ENCODE measurements around the gene STAU1.

STAU1 gene

GRCh38 chr20:49187851-49188641 is at the start of gene STAU1:
TSS of gene STAU1 (minus strand) at chr20:49188334. CDS start at chr20:49166201, 22,133 bp downstream.
- peak within 1 kb of the TSS; percentile 76 for H3K27ac Mint-ChIP-seq
- no peaks in the 10 kb centered on the region for H3K36me3 Mint-ChIP-seq
- H3K4me3 Mint-ChIP-seq = peak within 1 kb of the TSS; percentile 91
- peak; percentile 93 for ATAC-seq (ENCODE audit: low read depth)
- DNase-seq (ENCODE audit: low spot score in 2 of 2) = peak; percentile 83 to 88
- H3K27me3 Mint-ChIP-seq = no peaks in the 10 kb centered on the region
- no peaks in the 10 kb centered on the region for H3K9me3 Mint-ChIP-seq
- peaks cover 28% of the 10 kb centered on the region for H3K4me1 Mint-ChIP-seq

GRCh38 chr20:49237531-49237930 is 49.4 kb upstream of the STAU1 start:
- peaks cover 39% of the 10 kb centered on the region for H3K36me3 Mint-ChIP-seq
- H3K27me3 Mint-ChIP-seq = no peaks in the 10 kb centered on the region
- peak overlapping the region; percentile 63 for H3K27ac Mint-ChIP-seq
- no peaks in the 10 kb centered on the region for H3K9me3 Mint-ChIP-seq
- no peak for ATAC-seq (ENCODE audit: low read depth)
- no peak for DNase-seq (ENCODE audit: low spot score in 2 of 2)
- H3K4me1 Mint-ChIP-seq = peaks cover 3% of the 10 kb centered on the region
- H3K4me3 Mint-ChIP-seq = no peak overlapping the region

GRCh38 chr20:49236301-49236700 is 48.2 kb upstream of the STAU1 start:
- H3K9me3 Mint-ChIP-seq = no peaks in the 10 kb centered on the region
- no peaks in the 10 kb centered on the region for H3K27me3 Mint-ChIP-seq
- H3K27ac Mint-ChIP-seq = no peak overlapping the region

GRCh38 chr20:49234831-49235230 is 46.7 kb upstream of the STAU1 start:
- Mint-ChIP-seq H3K36me3 (peaks cover 47% of the 10 kb centered on the region), H3K27me3 (no peaks in the 10 kb centered on the region), H3K9me3 (no peaks in the 10 kb centered on the region), H3K27ac (no peak overlapping the region), H3K4me1 (peaks cover 16% of the 10 kb centered on the region), H3K4me3 (no peak overlapping the region)
- no peak for ATAC-seq (ENCODE audit: low read depth)
- no peak for DNase-seq (ENCODE audit: low spot score in 2 of 2)

More at GRCh38 chr20:49236301-49236700, 48.2 kb upstream of the STAU1 start:
- H3K4me1 Mint-ChIP-seq = peaks cover 4% of the 10 kb centered on the region
- no peak for DNase-seq (ENCODE audit: low spot score in 2 of 2)
- no peak for ATAC-seq (ENCODE audit: low read depth)
- no peak overlapping the region for H3K4me3 Mint-ChIP-seq
- H3K36me3 Mint-ChIP-seq = peaks cover 35% of the 10 kb centered on the region

- no peak overlapping the region for H3K4me3 Mint-ChIP-seq
- H3K9me3 Mint-ChIP-seq = no peaks in the 10 kb centered on the region
- H3K36me3 Mint-ChIP-seq = peaks cover 48% of the 10 kb centered on the region
- ATAC-seq (ENCODE audit: low read depth) (no peak), DNase-seq (ENCODE audit: low spot score in 2 of 2) (no peak)
- no peaks in the 10 kb centered on the region for H3K27me3 Mint-ChIP-seq
- H3K4me1 Mint-ChIP-seq = peaks cover 16% of the 10 kb centered on the region
- no peak overlapping the region for H3K27ac Mint-ChIP-seq
Measured at GRCh38 chr20:49233226-49233625, 45.1 kb upstream of the STAU1 start.

GRCh38 chr20:49231471-49231870 is 43.3 kb upstream of the STAU1 start:
- DNase-seq (ENCODE audit: low spot score in 2 of 2) = no peak
- no peaks in the 10 kb centered on the region for H3K9me3 Mint-ChIP-seq
- peaks cover 13% of the 10 kb centered on the region for H3K4me1 Mint-ChIP-seq
- H3K4me3 Mint-ChIP-seq = no peak overlapping the region
- ATAC-seq (ENCODE audit: low read depth) = no peak
- H3K36me3 Mint-ChIP-seq = peaks cover 43% of the 10 kb centered on the region
- peak overlapping the region; percentile 90 for H3K27ac Mint-ChIP-seq
- H3K27me3 Mint-ChIP-seq = no peaks in the 10 kb centered on the region

GRCh38 chr20:49230561-49231133 is 42.5 kb upstream of the STAU1 start:
- peak overlapping the region; percentile 44 for H3K4me3 Mint-ChIP-seq
- ATAC-seq (ENCODE audit: low read depth) (peak; percentile 97), DNase-seq (ENCODE audit: low spot score in 2 of 2) (peak in 1 of 2 donors; percentile 30)
- peaks cover 16% of the 10 kb centered on the region for H3K4me1 Mint-ChIP-seq
- H3K27ac Mint-ChIP-seq = peak overlapping the region; percentile 90
- H3K27me3 Mint-ChIP-seq = no peaks in the 10 kb centered on the region
- H3K36me3 Mint-ChIP-seq = peaks cover 44% of the 10 kb centered on the region
- no peaks in the 10 kb centered on the region for H3K9me3 Mint-ChIP-seq

- no peak overlapping the region for H3K4me3 Mint-ChIP-seq
- peaks cover 17% of the 10 kb centered on the region for H3K4me1 Mint-ChIP-seq
- H3K27me3 Mint-ChIP-seq = no peaks in the 10 kb centered on the region
- no peaks in the 10 kb centered on the region for H3K9me3 Mint-ChIP-seq
- DNase-seq (ENCODE audit: low spot score in 2 of 2) = no peak
- ATAC-seq (ENCODE audit: low read depth) = no peak
- H3K36me3 Mint-ChIP-seq = peaks cover 45% of the 10 kb centered on the region
- H3K27ac Mint-ChIP-seq = peak overlapping the region; percentile 90
Measured at GRCh38 chr20:49230021-49230420, 41.9 kb upstream of the STAU1 start.

GRCh38 chr20:49229381-49229780 is 41.2 kb upstream of the STAU1 start:
- no peak overlapping the region for H3K4me3 Mint-ChIP-seq
- peaks cover 42% of the 10 kb centered on the region for H3K36me3 Mint-ChIP-seq
- ATAC-seq (ENCODE audit: low read depth) = no peak
- peak overlapping the region; percentile 90 for H3K27ac Mint-ChIP-seq
- H3K4me1 Mint-ChIP-seq = peaks cover 17% of the 10 kb centered on the region
- DNase-seq (ENCODE audit: low spot score in 2 of 2) = no peak
- no peaks in the 10 kb centered on the region for H3K27me3 Mint-ChIP-seq
- H3K9me3 Mint-ChIP-seq = no peaks in the 10 kb centered on the region

- Mint-ChIP-seq H3K4me3 (no peak overlapping the region), H3K4me1 (peaks cover 17% of the 10 kb centered on the region), H3K27ac (no peak overlapping the region), H3K27me3 (no peaks in the 10 kb centered on the region), H3K36me3 (peaks cover 41% of the 10 kb centered on the region), H3K9me3 (no peaks in the 10 kb centered on the region)
- no peak for DNase-seq (ENCODE audit: low spot score in 2 of 2)
- no peak for ATAC-seq (ENCODE audit: low read depth)
Measured at GRCh38 chr20:49228676-49229075, 40.5 kb upstream of the STAU1 start.

- H3K27me3 Mint-ChIP-seq = no peaks in the 10 kb centered on the region
- H3K4me1 Mint-ChIP-seq = peaks cover 13% of the 10 kb centered on the region
- no peaks in the 10 kb centered on the region for H3K9me3 Mint-ChIP-seq
- H3K36me3 Mint-ChIP-seq = peaks cover 36% of the 10 kb centered on the region
- no peak overlapping the region for H3K27ac Mint-ChIP-seq
- H3K4me3 Mint-ChIP-seq = no peak overlapping the region
- no peak for ATAC-seq (ENCODE audit: low read depth)
- DNase-seq (ENCODE audit: low spot score in 2 of 2) = no peak
Measured at GRCh38 chr20:49225896-49226295, 37.8 kb upstream of the STAU1 start.

- DNase-seq (ENCODE audit: low spot score in 2 of 2) (no peak), ATAC-seq (ENCODE audit: low read depth) (no peak)
- Mint-ChIP-seq H3K27me3 (no peaks in the 10 kb centered on the region), H3K36me3 (peaks cover 11% of the 10 kb centered on the region), H3K9me3 (no peaks in the 10 kb centered on the region), H3K4me1 (peaks cover 14% of the 10 kb centered on the region), H3K4me3 (peak overlapping the region; percentile 98), H3K27ac (peak overlapping the region; percentile 99)
Measured at GRCh38 chr20:49219924-49220831, 32.0 kb upstream of the STAU1 start.

- Mint-ChIP-seq H3K27ac (peak within 1 kb of the TSS; percentile 99), H3K36me3 (peaks cover 7% of the 10 kb centered on the region), H3K4me1 (peaks cover 14% of the 10 kb centered on the region), H3K4me3 (peak within 1 kb of the TSS; percentile 98), H3K9me3 (no peaks in the 10 kb centered on the region), H3K27me3 (no peaks in the 10 kb centered on the region)
- DNase-seq (ENCODE audit: low spot score in 2 of 2) (peak; percentile 94 to 95), ATAC-seq (ENCODE audit: low read depth) (peak; percentile 93)
Measured at GRCh38 chr20:49219091-49219923, 31.2 kb upstream of the STAU1 start, which contains the start of gene DDX27. TSS of gene DDX27 (plus strand) at chr20:49219416. CDS start at chr20:49219449, 33 bp downstream.

All from memory B cell (primary cell).